T-helper 1 cell treated with Interleukin-12 subunit alpha and Interleukin-12 subunit beta and Interleukin-4 antibody, amounts not matched to agents 30 ng/mL and 1 ng/mL, for 36 hours (primary cell): ENCODE data around the gene DDX3X. TPM values are rescaled to one million over a fixed set of nuclear protein-coding genes. Genes with fewer than 3 reads are reported as not detected.

Source experiments
- intact Hi-C: fragments of 100-400 bp; cut with micrococcal nuclease; formaldehyde crosslinking; loops from one replicate; pipeline ENCODE4 v1.15.1; 2024
- total RNA-seq: library from RNA; stranded (reverse); gene quantifications from 2 replicates; pipeline ENCODE4 v1.2.3, GENCODE V29; 2022

The DDX3X gene
- total RNA-seq, 1 donor from 2014 or later: 315 TPM

DNA sequence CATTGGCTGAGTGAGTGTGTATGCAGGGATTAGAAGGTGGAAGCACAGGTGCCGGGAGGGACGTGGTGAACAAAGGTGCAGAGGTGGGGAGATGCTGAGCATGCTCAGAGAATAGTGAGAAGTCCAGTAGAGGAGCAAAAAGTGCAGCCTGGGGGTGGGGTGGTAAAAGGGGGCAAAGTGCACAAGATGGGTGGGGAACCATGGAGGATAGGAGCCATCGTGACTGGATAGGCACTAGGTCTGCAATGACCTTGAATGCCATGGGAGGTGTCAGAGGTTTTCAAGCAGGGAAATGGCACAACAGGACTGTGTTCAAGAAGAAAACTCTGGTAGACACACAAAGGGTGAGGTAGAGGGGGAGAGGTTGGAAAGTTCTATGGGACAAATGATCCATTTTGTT, 6.6 kb upstream of the DDX3X start:
- intact Hi-C loops: no loop called here

DNA sequence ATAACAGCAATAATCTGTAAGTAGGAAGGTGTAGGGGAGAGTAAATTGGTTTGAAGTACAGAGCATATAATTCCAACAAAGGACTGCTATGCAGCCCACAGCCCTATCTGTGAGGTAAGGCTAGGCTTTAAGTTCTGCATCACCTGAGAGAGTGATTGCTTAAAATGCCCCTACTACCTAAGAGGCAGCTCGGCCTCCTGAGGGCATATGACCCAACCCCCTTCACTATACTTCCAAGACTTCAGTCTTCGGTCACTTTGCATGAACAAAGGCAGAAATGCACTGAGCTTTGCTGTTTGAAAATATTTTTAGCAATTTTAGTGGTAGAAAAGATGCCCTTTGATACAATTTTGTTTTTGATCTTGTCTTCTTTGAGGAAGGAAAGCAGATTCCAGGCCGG, 4.9 kb upstream of the DDX3X start:
- intact Hi-C loops: no loop called here

GRCh38 chrX:41332005-41332404, 2.0 kb upstream of the DDX3X start:
- intact Hi-C loops: loop anchor here (2.0 to 10.0 kb wide), 10 partner anchors 40 to 1477 kb away; partner anchors contain the start of genes CASK and CXorf38

GRCh38 chrX:41332408-41333002, 1.5 kb upstream of the DDX3X start:
- intact Hi-C loops: loop anchor here (1.0 to 10.0 kb wide), 12 partner anchors 40 to 1478 kb away; partner anchors contain the start of genes CASK, CXorf38 and MED14

DNA sequence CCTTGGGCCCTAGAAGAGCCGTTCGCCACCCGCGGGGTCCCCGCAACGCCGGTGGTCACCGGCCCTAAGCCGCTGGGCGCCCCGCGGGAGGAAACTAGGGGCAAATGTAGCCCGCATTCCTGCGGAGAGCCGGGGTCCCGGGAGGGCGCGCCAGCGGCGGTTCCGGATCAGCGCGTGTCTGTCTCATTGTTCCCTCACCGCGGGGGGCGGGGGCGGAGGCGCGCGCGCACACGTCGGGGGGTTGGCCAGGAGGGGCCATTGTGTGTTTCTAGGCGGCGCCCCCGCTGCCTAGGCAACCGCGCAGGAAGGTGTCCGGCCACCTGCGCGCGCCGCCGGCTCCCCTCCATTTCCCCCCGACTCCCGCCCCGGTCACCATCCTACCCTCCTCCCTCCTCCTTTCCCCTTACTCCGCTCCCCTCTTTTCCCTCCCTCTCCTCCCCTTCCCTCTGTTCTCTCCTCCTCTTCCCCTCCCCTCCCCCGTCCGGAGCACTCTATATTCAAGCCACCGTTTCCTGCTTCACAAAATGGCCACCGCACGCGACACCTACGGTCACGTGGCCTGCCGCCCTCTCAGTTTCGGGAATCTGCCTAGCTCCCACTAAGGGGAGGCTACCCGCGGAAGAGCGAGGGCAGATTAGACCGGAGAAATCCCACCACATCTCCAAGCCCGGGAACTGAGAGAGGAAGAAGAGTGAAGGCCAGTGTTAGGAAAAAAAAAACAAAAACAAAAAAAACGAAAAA, 789 bp upstream of the DDX3X start:
- intact Hi-C loops: loop anchor here (1.0 to 10.0 kb wide), 12 partner anchors 41 to 1478 kb away; partner anchors contain the start of genes CASK, CXorf38 and MED14

DNA sequence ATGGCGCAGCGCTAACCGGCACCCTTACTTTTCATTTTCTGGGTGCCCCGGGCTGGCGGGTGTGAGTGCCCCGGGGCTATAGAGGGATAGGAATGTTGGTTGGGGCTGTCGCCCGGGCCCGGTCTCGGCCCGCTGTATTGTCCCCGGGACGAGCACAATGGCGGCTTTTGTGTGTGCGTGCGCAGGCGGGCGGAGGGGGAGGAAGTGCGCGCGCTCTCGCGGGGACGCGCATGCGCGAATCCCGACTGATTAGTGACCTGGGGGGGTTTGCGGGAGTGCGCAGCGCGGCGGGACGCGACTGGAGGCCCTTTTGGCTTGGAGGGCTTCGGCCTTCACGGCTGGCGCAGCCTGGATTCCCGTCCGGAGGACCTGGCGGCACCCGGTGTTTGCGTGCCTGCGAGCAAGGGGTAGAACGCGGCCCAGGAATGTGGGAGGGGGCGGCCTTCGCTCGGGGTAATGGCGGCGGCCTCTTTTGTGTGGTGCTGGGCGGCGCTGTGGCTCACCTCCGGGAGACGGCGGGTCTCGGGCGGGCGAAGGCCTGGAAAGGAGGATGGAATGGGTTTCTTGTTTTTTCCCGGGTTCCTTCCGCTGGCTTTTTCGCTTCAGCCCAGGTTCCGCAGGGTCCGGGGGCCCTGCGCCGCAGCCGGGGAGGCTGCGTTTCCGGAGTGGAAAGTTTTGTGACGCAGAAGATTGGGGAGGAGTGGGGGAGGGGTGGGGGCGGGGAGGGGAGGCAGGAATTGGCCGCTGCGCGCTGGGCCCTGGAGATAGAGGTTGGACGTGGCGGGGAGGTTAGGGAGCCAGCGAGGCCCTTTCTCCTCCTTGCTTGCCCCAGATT, 618 bp downstream of the DDX3X start:
- intact Hi-C loops: loop anchor here (1.0 to 10.0 kb wide), 10 partner anchors 42 to 1480 kb away; partner anchors contain the start of genes CASK and USP9X

GRCh38 chrX:41335198-41335957, 1.4 kb downstream of the DDX3X start:
- intact Hi-C loops: loop anchor here (1.0 to 10.0 kb wide), 4 partner anchors 221 to 1481 kb away; partner anchors contain the start of gene USP9X

GRCh38 chrX:41335958-41336331, 2.0 kb downstream of the DDX3X start:
- intact Hi-C loops: loop anchor here (1.0 to 10.0 kb wide), 5 partner anchors 15 to 1481 kb away; partner anchors contain the start of gene USP9X

DNA sequence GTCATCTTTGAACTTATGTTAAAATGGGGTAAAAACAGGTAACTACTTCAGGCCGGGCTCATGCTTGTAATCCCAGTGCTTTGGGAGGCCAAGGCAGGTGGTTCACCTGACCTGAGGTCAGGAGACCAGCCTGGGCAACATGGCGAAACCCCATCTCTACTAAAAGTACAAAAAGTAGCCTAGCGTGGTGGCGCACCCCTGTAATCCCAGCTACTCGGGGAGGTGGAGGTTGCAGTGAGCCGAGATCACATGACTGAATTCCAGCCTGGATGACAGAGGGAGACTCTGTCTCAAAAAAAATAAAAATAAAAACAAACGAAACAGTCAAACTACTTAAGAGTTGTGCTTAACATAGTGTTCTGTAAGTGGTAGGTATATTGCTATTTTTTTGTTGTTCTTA, 2.5 kb downstream of the DDX3X start:
- intact Hi-C loops: loop anchor here (2.0 to 10.0 kb wide), 3 partner anchors 14 to 1482 kb away; no protein-coding TSS in a partner anchor

DNA sequence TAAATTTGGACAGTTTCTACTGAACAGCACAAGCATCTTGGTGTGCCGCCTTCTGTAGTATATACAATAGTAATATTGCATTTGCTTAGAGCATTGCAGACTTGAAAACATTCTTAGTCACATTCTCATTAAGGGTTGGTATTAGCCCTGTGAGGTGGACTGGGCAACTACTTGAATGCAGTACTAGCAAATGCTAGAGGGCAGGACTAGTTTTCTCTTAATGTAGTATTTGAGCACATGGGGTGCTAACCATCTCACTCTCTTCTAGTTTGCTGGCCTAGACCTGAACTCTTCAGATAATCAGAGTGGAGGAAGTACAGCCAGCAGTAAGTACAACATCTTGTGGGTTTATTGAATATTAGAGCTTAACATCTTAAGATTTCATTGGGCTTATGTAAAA, 3.2 kb downstream of the DDX3X start:
- intact Hi-C loops: loop anchor here (2.0 to 10.0 kb wide), 3 partner anchors 14 to 1482 kb away; no protein-coding TSS in a partner anchor

GRCh38 chrX:41338436-41338835, 4.5 kb downstream of the DDX3X start:
- intact Hi-C loops: loop anchor here (10.0 kb wide), 2 partner anchors 396 to 1484 kb away; no protein-coding TSS in a partner anchor

- intact Hi-C loops: loop anchor here (1.0 to 10.0 kb wide), 3 partner anchors 8 to 1484 kb away; no protein-coding TSS in a partner anchor
Measured at GRCh38 chrX:41339148-41339547, 5.2 kb downstream of the DDX3X start.

GRCh38 chrX:41344053-41344452, 10.1 kb downstream of the DDX3X start:
- intact Hi-C loops: no loop called here

- intact Hi-C loops: loop anchor here (1.0 kb wide), 1 partner anchor 8 kb away; no protein-coding TSS in a partner anchor
Measured at GRCh38 chrX:41347186-41347585, 13.2 kb downstream of the DDX3X start.

DNA sequence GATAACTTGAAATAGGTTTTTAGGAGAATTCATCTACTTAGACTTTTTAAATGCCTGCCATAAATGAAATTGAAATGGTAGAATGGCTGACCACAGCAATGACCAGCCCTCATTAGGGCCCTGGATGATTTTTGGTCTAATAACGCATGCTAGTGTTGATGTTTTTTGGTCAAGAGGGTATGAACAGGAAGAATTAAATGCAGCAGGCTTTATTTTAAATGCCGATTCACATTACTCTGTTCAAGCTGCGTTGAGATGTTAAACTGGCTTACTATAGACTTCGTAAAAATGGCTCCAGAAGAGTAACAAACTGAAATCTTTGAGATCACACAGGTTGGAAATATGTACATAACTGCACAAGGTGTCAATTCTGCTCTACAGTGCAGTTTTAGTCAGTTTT, 14.6 kb downstream of the DDX3X start:
- intact Hi-C loops: no loop called here

DNA sequence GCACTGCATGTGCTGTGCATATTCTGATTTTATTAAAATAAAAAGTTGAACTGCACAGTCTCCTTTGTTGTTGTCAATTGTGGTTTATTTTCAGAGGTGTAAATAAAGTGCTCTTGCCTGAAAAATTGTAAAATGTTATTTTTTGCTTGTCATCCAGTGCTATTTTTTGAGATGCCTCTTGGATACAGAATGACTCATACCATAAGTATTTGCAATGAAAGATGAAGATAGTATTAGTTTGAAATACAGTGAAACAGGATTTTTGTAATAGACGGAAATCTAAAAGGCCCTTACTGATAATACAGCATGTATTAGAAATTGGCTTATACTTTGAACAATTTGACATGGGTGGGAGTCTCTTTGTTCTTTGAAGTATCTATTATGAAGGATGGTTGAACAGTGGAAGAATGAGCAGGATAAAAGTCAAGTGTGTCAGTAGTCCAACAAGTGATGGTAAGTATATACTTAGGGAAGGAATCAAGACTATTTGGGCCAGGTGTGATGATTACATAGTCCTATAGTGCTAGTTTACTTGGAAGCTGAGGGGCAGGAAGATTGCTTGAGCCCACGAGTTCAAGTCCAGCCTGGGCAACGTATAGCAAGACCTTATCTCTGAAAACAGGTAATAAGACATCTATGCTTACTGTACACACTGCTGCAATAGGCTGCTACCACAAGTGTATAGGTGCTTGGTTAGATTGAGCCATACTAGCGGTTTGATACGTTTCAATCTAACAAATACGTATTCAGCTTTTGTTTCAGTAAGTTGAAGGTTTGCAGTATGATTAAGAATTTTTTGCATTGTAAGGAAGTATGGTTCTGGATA, 16.4 kb downstream of the DDX3X start:
- intact Hi-C loops: loop anchor here (2.0 to 5.0 kb wide), 3 partner anchors 14 to 52 kb away; no protein-coding TSS in a partner anchor

GRCh38 chrX:41350976-41351569, 17.1 kb downstream of the DDX3X start:
- intact Hi-C loops: loop anchor here (1.0 to 5.0 kb wide), 4 partner anchors 11 to 51 kb away; no protein-coding TSS in a partner anchor

- intact Hi-C loops: loop anchor here (1.0 to 5.0 kb wide), 5 partner anchors 12 to 90 kb away; no protein-coding TSS in a partner anchor
Measured at GRCh38 chrX:41351923-41352322, 18.0 kb downstream of the DDX3X start.
